Measurements from ENCODE around the gene IP6K2. TPM values are rescaled to one million over a fixed set of nuclear protein-coding genes. Genes with fewer than 3 reads are reported as not detected.
"Not testable (repeated sequence)": the region's sequence is repeated elsewhere in the genome, so short reads cannot be mapped to it uniquely, and the experiment has no call there.

IP6K2 gene
- total and polyA plus RNA-seq, 10 of the 15 experiments (the other 5 are each of a cell fraction or from before 2014, with no cell fraction given) = 25.8 to 95.9 (median 69.0) TPM

- H3K4me3 ChIP-seq; intact Hi-C loops (cut with micrococcal nuclease; ENCODE audit: unreplicated experiment); H4K20me1 ChIP-seq (ENCODE audit: control insufficient read depth, insufficient read depth); DNase-seq (ENCODE audit: low read depth, low spot score); H3K4me1 ChIP-seq (ENCODE audit: control insufficient read depth, insufficient read depth, low read length); in situ Hi-C loops (cut with MboI); H3K27me3 ChIP-seq (replicated peaks in 1 of 2; ENCODE audit: control insufficient read depth in 2 of 2, insufficient read depth in 2 of 2, low read length in 1 of 2); H2AFZ ChIP-seq (ENCODE audit: control insufficient read depth, low read depth, low read length); H3K9me3 ChIP-seq (replicated peaks; ENCODE audit: control insufficient read depth, insufficient read depth, low read length); H3K4me2 ChIP-seq (ENCODE audit: control insufficient read depth, insufficient read depth); RAD21 ChIA-PET (ENCODE audit: unreplicated experiment); H3K79me2 ChIP-seq (ENCODE audit: control insufficient read depth, insufficient read depth, low read length); H3K36me3 ChIP-seq (ENCODE audit: control insufficient read depth in 2 of 2, insufficient read depth in 2 of 2, low read length in 1 of 2); FAIRE-seq; H3K27ac ChIP-seq (ENCODE audit: control insufficient read depth, insufficient read depth); BruUV-seq (replicated peaks); H3K9ac ChIP-seq (ENCODE audit: control insufficient read depth, insufficient read depth, low read length); ATAC-seq; SMC1A ChIA-PET (ENCODE audit: uncharacterized antibody, unreplicated experiment): not testable (repeated sequence)
- 97% methylated on average over 6 of the region's 6 CpGs for WGBS (ENCODE audit: insufficient coverage, insufficient replicate concordance, low lambda C conversion rate, missing lambda C conversion rate)
- ChIA-PET POLR2A (interaction anchor here (0.6 kb wide), 1 partner anchor 18 kb away, joined by 3 read pairs; no protein-coding TSS in a partner anchor), CTCF (interaction anchor here (0.8 to 1.5 kb wide), 4 partner anchors 19 to 193 kb away, joined by 3 to 8 read pairs (median 4); no protein-coding TSS in a partner anchor)
Measured at GRCh38 chr3:48759531-48759930, 42.5 kb upstream of the IP6K2 start.

DNA sequence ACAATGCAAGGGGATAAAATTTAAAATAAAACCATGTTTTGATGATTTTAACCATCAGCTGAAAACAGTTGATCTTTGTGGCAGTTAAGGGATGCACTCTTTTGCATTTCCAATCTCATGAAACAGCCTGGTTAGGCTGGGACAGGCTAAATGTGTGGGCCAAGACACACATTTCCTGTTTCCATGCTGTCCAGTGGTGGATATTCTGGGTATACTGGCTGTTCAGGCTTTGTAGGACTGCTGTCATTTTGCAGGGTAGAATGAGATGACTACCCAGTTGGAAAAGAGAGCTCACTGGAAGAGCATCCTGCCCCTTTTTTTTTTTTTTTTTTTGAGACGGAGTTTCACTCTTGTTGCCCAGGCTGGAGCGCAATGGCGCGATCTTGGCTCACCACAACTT, 42.0 kb upstream of the IP6K2 start:
- no CpG with 5 or more reads among the region's 4 CpGs for WGBS (ENCODE audit: insufficient coverage, insufficient replicate concordance, low lambda C conversion rate, missing lambda C conversion rate)
- no peak overlapping the region for H3K4me3 ChIP-seq
- no peaks in the 10 kb centered on the region for H3K36me3 ChIP-seq (ENCODE audit: control insufficient read depth in 2 of 2, insufficient read depth in 2 of 2, low read length in 1 of 2)
- H3K4me1 ChIP-seq (ENCODE audit: control insufficient read depth, insufficient read depth, low read length) = no peaks in the 10 kb centered on the region
- no peak overlapping the region for H2AFZ ChIP-seq (ENCODE audit: control insufficient read depth, low read depth, low read length)
- no peak overlapping the region for H3K27ac ChIP-seq (ENCODE audit: control insufficient read depth, insufficient read depth)
- no peaks in the 10 kb centered on the region for H3K9me3 ChIP-seq (replicated peaks; ENCODE audit: control insufficient read depth, insufficient read depth, low read length)
- no TSS peak for BruUV-seq (replicated peaks)
- in situ Hi-C loops (cut with MboI) (no loop called here), intact Hi-C loops (cut with micrococcal nuclease; ENCODE audit: unreplicated experiment) (no loop called here)
- H4K20me1 ChIP-seq (ENCODE audit: control insufficient read depth, insufficient read depth) = no peaks in the 10 kb centered on the region
- DNase-seq (ENCODE audit: low read depth, low spot score) (no peak), ATAC-seq (no peak), FAIRE-seq (no peak)
- no peak overlapping the region for H3K4me2 ChIP-seq (ENCODE audit: control insufficient read depth, insufficient read depth)
- ChIA-PET RAD21 (ENCODE audit: unreplicated experiment) (no interaction called here), SMC1A (ENCODE audit: uncharacterized antibody, unreplicated experiment) (no interaction called here), POLR2A (interaction anchor here (0.6 kb wide), 3 partner anchors 18 to 334 kb away, joined by 3 to 7 read pairs (median 4); no protein-coding TSS in a partner anchor), CTCF (interaction anchor here (0.6 to 1.2 kb wide), 2 partner anchors 22 to 367 kb away, joined by 3 to 6 read pairs; no protein-coding TSS in a partner anchor)
- H3K79me2 ChIP-seq (ENCODE audit: control insufficient read depth, insufficient read depth, low read length) = no peaks in the 10 kb centered on the region
- no peaks in the 10 kb centered on the region for H3K27me3 ChIP-seq (replicated peaks in 1 of 2; ENCODE audit: control insufficient read depth in 2 of 2, insufficient read depth in 2 of 2, low read length in 1 of 2)
- TF ChIP-seq POU2F2 (IDR thresholded peaks at IDR 0.05; ENCODE audit: borderline replicate concordance, low read depth, low read length) = no peak
- TF ChIP-seq ZNF24 (IDR thresholded peaks at IDR 0.05) = no peak
- H3K9ac ChIP-seq (ENCODE audit: control insufficient read depth, insufficient read depth, low read length) = no peak overlapping the region

Data from GM12878 (cell line).